HG03457 (cell line): ENCODE measurements around the gene FKBP1A.
"Not testable (repeated sequence)": the region's sequence is repeated elsewhere in the genome, so short reads cannot be mapped to it uniquely, and the experiment has no call there.

Experiments
- ATAC-seq: cut with Tn5 transposase; IDR thresholded peaks from one replicate; pipeline ENCODE4 v1.9.1; 2021; ENCODE audit warnings: moderate number of reproducible peaks; ENCODE audit not compliant: unreplicated experiment

The FKBP1A gene

DNA sequence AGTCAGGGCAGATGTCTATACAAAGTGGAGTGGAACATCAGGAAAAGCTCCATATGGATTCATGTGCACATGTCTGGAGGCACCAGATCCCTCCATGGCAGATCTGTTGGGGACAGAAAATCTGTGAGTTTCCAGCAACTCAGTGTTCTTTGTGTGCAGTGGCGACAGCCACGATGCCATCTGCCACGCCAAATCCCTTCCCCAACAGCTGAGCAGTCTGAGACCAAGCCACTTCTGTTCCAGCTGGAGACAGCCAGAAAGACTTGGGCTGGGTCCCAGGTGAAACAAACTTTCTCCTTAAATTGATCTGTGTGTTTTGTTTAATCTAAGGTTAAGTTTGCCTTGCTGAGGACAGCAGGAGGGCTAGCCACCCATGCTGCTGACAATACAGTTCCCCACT lies 22.9 kb downstream of the FKBP1A start:
- ATAC-seq = no peak

DNA sequence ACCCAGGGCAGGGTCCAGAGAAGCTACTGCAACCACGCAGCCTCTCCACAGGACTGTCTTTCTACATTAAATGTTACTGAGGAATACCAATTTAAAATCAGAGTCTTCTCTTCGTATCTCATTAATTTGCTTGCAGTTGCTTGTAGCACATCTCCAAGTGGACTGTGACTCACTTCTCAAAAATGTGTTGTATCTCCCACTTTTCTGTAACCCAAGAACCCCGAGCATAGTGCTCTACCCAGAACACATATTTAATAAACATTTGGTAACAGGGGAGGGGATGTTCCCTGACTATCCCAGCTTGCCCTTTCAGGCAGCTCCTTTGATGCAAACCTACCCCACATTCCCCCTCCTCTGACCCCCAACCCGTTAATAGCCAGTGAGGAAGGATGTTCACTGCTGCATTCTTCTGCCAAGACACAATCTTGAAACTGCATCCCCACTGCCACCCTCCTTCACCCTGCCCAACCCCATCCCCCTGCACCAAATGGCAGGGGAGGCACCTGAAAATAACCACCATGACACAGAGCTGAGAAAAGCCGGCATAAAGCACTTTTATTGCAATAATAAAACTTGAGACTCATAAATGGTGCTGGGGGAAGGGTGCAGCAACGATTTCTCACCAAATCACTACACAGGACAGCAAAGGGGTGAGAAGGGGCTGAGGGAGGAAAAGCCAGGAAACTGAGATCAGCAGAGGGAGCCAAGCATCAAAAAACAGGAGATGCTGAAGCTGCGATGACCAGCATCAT lies 24.2 kb downstream of the FKBP1A start:
- ATAC-seq = no peak

DNA sequence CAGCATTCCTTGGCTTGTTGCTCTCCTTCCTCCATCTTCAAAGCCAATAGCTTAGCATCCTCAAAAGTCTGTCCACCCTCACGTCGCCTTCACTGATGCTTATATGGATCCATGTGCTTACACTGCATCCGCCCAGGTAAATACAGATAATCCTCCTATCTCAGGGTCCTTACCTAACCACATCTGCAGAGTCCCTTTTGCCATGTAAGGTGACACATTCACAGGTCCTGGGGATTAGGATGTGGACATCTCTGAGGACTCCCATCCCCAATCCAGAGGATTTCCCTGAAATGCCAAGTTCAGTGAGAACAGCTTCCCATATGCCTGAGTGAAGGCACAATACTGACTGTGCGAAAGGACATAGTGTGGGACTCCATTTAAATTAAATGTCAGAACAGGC lies 25.4 kb downstream of the FKBP1A start:
- no peak for ATAC-seq

DNA sequence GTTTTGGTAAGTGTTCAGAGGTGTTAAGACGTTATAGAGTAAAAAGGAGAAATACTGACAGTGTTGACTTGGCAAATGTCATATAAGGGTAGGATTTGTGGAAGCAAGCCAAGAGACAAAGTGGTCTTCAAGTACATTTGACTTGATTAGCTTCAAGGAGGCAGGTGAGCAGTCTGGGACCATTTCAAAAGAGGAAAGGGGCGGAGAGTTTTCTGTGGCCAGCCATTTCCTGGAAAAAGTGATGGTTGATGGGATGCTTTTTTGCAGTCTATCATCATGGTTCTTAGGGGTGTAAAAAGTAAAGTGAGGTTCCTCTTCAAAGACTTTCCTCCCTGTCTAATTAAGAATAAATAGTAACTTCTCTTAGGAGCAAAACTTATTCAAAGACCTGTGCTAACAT lies 28.7 kb downstream of the FKBP1A start:
- ATAC-seq = no peak

DNA sequence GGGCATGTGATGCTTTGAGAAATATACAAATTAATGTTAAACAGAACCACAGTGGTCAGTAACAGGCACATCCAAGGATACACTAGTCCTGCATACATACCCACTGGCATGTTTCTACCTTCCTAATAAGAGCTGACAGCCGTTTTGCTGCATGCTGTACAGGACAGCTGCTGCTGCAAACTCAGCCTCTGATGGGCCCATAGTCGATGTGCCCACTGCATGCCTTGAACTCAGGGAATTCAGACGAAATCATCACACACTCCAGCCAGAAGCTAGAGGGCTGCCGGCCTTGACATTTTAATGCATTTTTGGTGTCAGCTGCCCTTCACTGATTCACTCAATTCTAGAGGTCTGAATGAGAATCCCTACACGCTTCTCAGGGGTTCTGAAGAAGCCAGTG lies 29.3 kb downstream of the FKBP1A start:
- no peak for ATAC-seq

DNA sequence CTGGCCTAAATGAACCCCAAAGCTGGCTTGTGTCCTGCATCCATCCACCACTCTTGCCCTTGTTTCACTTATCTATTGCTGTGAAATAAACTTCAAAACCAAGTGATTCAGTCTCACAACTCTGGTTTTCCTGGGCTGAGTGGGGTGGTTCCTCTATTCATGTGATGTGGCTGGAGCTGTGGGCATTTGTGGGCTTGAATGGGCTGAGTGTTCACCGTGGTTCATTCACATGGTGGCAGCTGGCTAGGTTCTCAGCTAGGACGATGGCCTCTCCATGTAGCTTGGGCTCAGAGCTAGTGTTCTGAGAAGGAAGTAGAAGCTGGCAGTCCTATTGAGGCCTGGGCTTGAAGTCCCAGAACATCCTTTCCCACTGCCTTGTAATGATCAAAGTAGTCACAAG lies 30.4 kb downstream of the FKBP1A start:
- ATAC-seq = no peak

DNA sequence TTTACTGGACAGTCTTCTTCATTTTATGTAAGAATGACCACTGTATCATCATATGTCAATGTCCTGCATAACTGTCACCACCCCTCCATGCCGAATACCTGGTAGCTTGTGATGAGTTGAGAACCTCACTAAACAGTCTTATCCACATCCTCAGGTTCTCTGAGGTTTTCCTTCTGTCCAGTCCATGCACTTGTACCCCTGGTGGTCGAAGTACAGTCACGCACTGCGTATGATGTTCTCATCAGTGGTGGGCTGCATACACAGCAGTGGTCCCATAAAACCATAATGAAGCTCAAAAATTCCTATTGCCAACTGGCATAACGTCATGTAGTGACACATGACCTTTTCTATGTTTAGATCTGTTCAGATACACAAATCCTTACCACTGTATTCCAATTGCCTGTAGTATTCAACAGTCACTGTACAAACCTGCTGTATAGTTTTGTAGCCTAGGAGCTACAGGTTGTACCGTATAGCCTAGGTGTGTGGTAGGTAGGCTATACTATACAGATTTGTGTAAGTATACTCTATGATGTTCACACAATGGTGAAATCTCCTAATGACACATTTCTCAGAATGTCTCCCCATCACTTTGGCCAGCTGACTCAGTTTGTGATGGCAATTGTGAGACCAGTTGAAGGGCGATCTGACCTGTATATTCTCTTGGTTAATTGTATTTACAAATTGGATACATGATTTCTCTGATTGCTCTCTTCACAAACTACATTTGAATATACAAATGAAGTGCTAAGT lies 32.6 kb downstream of the FKBP1A start:
- no peak for ATAC-seq

DNA sequence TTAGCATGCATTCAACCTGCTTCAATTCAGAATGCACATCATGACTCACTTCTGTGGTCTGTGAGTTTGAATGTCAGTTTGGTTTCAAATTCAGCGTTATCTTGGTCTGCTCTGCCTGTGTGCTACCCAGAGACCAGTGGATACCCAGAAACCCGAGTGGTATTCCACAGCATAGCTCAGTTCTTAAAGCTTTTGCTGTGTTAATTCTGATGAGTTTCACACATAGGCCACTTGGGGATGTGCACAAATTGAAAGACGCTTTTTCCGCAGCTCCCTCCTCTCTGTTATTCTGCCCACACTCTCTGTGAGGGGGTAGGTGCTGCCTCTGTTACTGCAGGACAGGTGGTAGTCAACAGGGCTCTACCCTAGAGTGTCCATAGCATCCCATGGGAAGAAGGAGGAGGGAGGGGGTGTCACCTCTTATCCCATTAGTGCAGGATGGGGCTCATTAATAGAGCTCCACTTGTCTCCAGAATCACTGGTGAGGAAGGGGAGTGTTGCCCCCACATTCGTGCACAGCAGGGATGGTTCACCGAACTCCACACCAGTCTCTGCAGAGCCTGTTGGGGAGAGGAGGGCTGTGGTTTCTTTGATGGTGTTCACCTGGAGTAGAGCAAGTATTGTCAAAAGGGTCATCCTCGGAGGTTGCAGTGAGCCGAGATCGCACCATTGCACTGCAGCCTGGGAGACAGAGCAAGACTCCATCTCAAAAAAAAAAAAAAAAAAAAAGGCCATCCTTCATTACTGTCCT lies 34.8 kb downstream of the FKBP1A start:
- ATAC-seq = no peak

DNA sequence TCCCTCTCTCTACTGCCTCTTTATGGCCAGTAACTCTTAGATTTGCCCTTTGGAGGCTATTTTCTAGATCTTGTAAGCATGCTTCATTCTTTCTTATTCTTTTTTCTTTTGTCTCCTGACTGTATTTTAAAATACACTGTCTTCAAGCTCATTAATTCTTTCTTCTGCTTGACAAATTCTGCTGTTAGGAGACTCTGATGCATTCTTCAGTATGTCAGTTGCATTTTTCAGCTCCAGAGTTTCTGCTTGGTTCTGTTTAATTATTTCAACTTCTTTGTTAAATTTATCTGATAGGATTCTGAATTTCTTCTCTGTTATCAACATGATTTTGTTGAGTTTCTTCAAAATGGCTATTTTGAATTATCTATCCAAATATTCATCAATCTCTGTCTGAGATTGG lies 38.9 kb downstream of the FKBP1A start:
- no peak for ATAC-seq

DNA sequence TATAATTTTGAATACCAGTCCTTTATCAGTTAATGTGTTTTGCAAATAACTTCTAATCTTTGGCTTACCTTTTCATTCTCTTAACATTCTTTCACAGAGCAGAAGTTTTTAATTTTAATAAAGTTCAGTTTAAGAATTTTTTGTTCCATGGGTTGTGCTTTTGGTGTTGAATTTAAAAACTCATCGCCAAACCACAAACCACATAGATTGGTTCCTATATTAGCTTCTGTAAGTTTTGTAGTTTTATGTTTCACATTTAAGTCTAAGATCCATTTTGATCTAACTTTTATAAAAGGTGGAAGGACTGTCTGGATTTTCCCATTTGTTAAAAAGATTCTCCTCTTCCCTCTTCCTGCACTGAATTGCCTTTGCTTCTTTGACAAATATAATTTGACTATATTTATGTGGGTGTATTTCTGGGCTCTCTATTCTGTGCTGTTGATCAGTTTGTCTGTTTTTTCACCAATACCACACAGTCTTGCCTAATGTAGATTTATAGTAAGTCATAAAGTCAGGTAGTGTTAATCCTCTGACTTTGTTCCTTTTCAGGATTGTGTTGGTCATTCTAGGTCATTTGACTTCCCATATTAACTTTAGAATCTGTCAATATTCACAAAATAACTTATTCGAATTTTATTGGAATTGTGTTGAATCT lies 46.4 kb downstream of the FKBP1A start:
- ATAC-seq = no peak

DNA sequence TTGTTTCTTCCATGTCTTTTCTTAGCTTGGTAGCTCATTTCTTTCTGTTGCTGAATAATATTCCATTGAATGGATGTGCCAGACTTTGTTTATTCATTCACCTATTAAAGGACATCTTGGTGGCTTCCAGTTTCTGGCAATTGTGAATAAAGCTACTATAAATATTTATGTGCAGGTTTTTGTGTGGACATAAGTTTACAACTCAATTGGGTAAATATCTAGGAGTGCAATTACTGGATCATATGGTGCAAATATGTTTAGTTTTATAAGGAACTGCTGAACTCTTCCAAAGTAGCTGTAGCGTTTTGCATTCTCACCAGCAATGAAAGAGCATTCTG lies 47.1 kb downstream of the FKBP1A start:
- ATAC-seq = no peak

DNA sequence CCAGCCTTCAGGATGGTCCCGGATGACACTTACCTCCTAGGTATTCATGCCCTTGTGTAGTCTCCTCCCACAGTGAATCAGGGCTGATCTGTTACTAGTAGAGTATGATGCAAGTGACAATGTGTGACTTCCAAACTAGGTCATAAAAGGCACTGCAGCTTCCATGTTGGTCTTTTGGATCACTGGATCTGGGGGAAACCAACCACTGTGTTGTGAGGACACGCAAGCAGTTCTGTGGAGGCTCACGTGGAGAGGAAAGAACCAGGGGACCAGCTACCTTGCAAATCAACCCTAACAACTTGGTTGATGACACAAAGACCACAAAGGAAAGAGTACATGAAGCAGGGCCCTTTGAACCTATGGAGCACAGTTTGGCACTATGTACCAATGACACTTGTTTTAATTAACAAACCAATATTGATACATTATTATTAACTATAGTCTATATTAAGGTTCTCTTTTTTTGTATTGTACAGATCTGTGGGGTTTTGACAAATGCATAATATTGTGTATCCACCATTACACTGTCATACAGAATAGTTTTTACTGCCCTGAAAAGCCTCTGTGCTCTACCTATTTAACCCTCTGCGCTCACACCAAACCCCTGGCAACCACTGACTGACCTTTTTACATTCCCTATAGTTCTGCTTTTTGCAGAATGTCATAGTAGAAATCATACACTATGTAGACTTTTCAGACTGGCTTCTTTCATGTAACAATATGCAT lies 47.7 kb downstream of the FKBP1A start:
- no peak for ATAC-seq

DNA sequence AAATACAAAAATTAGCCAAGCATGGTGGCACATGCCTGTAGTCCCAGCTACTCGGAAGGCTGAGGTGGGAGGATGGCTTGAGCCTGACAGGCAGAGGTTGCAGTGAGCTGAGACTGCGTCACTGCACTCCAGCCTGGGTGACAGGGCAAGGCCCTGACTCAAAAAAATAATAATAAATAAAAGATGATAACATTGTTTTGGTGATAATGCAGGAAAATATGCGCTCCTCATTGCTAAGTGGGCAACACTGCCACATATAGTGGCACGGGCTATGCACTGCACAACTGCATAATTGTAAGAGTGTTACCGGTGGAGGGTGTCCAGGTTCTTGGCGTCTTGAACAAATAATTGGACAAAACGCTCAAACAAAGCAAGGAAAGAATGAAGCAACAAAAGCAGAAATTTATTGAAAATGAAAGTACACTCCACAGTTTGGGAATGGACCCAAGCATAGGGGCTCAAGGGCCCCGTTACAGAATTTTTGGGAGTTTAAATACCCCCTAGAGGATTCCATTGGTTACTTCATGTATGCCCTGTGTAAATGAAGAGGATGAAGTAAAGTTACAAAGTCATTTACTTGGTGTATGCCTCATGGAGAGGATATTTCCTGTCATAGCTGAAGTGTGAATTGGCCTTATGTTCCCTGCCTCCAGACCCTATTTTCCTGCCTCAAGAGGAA lies 49.3 kb downstream of the FKBP1A start:
- not testable (repeated sequence) for ATAC-seq

DNA sequence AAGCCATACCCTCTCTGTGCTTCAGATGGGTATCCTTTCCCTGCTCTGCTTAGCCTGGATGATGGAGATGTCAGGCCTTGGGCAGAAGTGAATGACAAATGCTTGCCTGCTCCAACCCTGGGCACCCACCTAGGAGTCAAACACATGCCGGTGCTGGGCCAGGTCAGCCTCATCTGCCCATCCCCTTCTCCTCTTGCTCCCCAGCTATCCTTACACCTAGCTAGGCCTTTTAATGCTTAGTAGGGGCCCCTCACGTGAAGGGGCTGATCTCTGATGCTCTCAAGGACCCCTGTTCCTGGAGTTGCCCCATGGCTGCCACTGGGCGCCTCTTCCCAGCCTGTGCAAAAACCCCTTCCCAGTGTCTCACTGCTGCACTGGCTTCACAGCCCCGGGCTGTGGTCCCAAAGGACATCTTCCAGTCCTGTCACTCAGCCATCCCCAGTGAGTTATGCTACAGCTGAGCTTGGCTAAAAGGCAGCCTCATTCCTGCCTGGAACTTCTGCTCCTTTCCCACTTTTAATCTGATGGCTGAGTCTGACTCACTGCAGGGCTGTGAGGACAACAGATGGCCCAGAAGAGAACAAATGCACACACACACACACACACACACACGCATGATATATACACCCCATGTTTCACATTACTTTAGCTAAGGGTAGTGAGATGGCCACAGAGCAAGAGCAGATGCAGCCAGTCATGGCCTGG lies 51.1 kb downstream of the FKBP1A start:
- no peak for ATAC-seq

DNA sequence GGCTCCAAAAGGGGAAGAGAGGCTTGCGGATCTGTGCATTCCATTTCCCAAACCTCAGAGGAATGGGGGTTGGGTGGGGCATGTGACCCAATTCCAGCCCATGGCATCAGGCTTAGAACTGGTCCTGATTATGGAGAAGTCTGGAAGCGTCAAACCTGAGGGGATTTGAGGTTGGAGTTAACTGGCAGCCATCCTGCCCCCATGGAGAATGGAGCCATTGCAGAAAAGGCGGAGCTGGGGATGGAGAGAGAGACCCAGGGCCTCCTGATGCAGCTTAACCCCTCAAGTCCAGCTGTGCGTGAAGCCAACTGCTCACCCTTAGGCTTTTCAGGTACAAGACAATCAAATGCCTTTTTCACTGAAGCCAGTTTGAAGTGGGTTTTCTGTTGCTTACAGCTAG lies 54.1 kb downstream of the FKBP1A start:
- ATAC-seq = no peak

DNA sequence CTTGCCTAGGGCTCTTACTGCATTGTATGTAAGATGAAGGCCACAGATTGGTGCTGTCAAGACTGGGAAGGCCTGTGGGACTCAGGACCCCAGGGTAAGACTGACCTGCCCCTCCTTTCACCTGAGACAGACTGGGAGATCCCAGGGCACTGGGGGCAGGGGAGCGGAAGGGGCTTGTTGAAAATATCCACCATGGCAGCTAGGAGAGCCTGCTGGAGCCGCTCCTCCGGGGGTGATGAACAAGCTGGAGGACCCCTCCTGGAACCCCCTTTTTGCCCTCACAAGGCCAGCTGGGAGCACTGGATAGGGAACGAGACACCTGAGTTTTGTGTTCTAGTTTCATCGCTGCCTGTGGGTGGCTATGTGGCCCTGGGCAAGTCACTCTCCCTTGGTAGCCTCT lies 54.8 kb downstream of the FKBP1A start:
- no peak for ATAC-seq

DNA sequence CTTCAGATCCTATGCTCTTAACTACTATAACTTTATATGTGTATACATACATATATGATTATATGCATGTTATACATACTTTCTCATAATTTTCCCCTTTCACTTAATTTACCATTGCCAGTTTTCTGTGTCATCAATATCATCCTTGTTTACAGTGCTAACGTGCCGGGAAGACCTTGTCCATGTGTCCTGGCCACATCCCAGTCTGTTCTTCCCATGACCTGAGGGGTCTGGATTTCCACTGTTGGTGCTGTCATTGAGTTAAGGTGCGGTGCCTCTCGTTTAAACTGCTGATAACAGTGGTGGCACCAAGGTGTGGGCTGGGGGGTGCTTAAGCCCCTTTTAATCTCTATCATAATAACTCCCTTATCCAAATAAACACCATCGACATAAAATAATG lies 55.4 kb downstream of the FKBP1A start:
- no peak for ATAC-seq

DNA sequence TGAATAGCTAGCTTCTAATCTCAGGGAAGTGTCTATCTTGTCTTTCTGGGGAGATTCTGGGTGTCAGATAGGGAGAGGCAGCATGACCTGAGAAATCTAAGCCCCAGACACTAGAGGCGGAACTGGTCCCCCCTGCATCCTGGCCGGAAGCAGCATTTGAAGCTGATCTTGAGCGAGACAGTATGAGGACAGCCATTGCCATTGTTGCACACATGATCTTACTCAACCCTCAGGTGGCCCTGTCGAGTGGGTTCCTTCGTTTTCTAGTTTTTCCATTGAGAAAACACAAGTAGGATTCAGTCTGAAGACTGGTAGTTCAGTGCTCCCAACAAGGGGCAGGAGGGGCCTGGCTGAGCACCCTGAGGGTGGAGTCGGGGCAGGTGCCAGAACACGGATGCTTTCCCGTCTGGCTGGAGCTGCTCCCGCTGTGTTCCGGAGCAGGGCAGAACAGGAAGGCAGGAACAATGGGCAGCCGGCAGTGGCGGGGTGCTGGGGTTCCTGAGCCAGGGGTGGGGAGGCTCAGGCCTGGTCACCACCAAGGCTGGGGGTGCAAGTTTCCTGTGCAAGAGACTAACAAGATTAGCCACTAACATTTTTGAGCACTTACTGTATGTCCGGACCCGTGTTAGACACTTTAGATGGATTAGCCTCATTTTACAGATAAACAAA lies 56.0 kb downstream of the FKBP1A start:
- ATAC-seq = no peak
